HG02759 (cell line): ENCODE data around the gene SPDEF.

Experiments used
- ATAC-seq: cut with Tn5 transposase; IDR thresholded peaks from one replicate; pipeline ENCODE4 v1.9.1; 2021; ENCODE audit warnings: mild to moderate bottlenecking, moderate library complexity; ENCODE audit not compliant: unreplicated experiment

Gene SPDEF

DNA sequence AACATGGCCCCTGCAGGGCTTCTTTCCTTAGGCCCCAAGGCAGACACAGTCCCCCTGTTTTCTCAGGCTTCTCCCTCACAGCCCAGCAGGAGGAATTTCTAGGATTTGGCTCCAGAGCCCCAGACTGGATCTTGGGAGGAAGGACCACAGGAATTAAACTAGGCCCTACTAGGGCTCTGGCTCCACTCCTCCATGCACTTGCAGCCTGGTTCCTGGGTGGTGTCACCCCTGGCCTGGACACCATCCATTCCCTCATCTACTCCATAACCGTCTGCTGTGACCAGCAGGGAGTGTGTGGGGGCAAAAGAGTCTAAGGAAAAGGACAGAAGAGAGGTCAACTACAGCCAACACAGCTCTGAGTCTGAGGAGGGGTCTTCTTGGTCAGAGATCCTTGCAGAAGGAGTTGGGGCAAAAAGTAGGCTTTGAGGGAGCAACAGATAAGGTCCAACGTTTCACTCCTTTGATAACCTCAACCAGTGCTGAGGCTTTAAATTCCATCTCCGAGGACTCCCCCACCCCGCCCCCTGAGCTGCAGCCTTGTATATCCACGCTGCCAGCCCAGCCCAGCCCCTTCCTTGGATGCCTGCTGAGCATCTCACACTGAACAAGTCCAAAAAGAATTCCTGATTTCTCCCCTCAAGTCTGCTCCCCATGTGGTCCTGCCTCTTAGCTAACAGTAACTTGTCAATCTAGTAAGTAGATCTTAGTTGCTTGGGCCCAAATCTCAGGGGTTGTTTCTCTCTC lies 27.9 kb upstream of the SPDEF start:
- no peak for ATAC-seq

DNA sequence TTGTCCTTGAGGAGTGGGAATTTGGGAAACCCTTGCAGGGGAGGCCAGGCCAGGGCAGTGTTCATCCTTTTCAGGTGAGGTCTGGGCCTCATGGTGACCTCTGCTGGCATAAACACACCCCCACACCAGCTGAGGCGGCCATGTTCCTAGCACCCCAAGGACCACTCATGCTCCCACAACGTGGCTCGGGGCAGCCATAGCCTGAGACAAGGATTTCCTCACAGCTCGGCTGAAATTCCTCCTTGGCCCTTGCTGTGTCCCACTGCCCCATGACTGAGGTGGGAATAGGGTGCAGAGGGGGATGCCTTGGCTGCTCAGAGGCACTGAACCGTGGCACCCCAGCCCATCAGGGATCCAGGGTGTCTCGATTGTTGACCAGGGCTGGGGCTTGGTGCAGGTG lies 27.3 kb upstream of the SPDEF start:
- no peak for ATAC-seq

DNA sequence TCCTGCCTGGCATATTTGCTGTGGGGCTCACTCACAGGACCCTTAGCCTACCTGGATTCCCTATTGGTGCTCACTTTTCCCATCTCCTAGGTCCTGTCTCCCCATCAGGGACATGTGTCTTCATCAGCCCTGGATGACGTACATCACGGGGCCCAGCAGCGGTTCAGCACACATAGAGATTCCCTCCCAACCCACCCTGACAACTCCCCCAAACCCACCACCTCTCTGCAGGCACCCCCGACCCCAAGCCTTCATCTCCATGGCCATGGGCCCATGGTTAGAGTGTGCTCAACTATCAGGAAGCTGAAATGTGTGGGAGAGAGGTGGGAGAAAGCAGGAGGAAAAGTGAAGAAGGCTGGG lies 25.4 kb upstream of the SPDEF start:
- ATAC-seq: no peak

DNA sequence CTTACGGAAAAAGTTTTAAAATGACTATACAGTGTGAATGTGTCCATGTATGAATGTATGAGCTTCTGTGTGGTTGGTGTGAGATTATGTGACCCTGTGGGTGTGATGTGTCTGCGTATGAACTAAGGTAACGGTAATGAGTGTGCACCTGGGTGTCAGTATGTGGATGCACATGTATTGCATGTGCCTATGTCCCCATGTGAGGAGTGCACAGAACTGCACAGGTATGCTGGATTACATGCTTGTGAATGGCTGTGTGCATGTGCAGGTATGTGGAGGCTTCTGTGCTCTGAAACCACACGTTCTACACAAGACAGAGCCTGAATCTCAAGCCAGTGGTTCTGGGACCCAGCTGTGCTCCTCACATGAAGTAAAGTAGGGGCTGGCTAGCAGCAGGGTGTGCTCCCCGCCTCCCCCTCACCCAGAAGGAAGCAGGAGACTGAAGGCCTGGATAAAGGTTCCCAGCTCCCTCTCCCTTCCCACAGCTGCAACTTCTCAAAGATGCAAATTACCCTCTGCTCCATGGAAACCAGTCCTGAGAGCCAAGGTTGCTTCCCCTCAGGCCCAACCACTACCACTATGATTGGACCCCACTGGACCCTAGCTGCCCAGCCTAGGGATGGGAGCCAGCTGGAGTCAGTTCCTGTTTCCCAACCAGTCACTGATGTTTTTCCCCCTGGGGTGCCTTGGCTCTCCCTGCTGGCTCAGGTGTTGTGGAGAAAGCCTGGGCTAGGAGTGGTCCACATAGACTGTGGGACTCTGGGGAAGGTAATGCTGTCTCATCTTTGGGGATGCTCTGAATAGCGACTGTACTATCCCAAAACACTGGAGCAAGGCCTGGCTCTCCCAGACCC lies 24.8 kb upstream of the SPDEF start:
- ATAC-seq: no peak

DNA sequence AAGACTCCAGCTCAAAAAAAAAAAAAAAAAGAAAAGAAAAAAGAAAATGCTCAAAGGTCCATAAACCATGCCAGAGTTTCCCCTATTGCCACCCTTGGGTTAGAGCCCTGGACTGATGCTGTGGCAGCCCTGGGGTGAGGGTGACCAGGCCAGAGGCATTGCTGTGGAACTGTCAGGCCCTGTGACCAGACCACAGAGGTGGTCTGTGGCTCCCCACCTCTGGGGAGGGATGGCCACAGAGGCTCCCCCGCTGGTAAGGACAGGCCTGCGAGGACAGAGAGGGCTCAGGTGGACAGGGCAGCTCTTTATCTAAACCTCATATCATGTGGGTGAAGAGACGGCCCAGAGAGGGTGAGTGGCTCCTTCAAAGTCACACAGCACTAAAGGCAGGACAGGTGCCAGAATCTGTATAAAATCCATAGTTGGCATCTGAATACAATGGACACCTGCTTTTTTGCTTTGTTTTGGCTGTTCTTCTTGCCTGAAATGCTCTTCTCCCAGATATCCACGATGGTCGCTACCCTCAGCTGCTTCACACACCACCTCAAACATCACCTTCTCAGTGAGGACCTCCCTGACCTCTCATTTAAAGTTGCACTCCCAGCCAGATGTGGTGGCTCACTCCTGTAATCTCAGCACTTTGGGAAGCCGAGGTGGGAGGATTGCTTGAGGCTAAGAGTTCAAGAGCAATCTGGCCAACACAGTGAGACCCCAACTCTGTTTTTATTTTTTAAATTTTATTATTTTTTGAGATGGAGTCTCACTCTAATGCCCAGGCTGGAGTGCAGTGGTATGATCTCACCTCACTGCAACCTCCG lies 22.5 kb upstream of the SPDEF start:
- ATAC-seq: no peak

DNA sequence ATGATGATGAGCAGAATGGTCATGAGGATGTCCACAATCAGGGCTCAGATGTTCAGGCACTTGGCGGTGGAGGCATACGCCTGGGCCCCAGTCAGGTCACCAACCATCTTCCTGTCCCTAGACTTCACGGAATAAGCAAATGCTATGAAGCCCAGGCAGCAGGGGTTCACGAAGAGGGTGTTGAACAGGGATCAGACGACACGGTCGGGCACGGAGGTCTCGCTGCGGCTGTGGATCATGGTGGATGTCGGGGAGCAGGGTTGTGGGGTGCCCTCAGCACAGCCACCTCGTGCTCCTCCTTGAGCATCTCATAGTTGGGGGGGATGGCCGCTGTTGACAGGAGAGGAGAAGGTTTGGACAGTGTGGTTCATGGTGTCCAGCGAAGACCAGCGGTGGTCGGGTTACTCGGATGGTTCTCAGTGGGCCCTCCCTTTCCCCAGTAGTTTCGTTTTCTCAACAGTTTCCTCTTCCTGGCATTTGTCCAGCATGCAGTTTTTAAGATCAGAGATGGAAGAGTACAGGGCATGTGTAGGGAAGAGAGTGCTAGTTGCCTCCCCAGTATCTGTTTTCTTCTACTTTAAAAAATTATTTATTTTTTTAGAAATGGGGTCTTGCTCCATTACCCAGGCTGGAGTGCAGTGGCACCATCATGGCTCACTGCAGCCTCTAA lies 20.3 kb upstream of the SPDEF start:
- ATAC-seq: no peak

DNA sequence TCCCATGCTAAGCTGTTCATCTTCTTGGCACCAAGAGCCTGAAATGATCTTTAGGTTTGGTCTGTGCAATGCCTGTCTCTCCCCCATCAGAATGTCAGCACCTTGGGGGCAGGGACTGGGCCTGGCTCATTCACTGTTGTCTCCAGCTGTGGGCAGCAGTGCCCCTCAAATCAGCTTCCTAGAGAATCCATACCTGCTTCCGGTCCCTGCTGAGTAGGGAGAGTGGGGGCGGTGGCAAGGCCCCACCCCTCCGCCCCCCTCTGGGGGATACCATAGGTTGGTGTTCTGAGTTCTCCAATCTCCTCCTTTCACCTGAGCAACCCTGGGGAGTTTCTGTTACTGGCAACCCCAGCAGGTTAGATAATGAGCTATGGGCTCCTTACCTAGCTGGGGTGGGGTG lies 19.2 kb upstream of the SPDEF start:
- no peak for ATAC-seq

DNA sequence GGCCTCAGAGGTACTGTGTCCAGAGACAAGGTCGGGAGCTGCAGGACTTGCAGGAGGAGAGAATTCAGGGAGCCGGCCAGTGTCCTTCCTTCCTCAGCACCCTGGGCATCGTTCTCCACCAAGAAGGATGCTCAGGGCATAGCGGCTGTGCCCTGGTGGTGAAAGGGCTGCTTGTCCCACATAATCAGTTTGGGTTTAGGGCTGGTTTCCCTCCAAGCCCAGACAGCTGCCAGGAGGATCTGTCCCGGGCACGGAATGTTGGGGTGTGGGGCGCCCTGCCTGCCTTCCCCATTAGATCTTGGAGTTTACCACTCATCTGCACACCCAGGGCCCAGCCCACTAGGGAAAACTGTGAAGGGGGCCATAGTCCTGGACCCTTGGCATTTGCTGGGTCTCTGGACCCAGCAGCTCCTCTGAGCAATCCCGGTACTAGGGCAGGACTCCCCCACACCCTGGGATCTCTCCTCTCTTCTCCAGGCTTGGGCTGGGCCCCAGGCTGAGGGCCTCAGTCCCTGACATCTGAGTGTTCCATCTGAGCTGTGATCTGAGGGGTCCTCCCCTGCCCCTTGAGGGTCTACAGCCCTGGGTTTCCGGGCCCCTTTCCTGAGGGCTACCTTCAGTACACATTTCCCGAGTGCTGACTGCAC lies 18.6 kb upstream of the SPDEF start:
- no peak for ATAC-seq

DNA sequence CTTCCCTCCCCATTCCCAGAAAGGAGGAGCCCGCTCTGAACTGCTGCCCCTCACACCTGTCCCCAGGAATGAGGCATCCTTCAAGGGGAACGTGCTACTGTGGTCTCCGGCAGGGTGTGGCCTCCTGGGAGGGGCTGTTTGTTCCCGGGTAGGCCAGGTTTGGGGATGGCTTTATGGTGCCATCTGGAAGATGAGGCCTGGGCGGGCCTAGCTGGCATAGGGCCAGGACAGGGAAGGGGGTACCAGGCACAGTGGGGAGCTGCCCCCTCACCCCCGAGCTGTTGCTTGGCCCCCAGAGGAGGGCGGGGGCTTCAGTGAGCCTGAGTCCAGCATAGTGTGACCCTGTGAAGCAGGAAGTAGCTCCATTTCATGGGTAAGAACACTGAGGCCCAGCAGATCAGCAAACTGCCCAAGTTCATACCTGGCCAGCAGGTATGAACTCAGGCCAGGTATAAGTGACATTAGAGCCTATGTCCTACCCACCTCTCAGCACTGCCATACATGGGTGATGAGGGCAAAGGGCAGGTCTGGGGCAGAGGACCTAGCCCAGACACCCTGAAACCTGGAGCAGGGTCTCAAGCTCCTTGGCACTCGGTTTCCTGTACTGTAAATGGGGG lies 17.5 kb upstream of the SPDEF start:
- ATAC-seq: no peak

DNA sequence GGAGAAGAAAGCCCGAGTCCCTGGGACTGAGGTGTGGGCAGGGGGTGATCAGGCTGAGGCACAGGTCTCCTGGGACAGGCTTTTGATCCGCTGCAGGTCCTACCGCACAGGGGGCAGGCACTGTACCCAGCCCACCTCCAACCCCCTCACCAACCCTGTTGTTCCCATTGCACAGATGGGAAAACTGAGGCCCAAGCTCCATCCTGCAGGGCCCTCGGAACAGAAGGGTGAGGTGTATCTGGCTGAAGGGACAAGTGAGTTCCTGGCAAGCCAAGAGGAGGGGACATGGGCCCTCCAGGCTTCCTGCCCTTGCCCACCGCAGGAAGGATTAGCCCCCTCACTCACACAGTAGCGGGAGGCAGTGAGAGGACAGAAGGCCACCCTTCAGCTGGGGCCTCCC lies 16.5 kb upstream of the SPDEF start:
- ATAC-seq: no peak

DNA sequence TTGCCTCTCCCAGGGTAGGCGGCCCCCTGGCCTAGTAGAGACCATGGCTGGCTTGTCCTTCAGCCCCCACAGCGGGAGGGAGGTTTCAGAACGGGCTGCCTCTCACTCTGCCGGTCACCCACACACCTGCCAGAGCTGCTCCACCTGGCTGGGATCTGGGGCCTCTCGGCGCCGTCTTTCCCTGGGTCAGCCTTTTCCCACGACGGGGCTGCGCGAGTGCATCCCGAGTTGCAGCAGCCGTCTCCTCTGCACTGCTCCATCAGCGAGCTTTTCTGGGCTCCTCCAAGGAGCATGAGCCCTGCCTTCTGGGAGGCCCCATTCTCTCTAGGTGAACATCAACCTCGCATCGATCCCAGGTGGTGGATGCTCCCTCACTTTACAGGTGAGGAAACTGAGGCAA lies 15.9 kb upstream of the SPDEF start:
- no peak for ATAC-seq

DNA sequence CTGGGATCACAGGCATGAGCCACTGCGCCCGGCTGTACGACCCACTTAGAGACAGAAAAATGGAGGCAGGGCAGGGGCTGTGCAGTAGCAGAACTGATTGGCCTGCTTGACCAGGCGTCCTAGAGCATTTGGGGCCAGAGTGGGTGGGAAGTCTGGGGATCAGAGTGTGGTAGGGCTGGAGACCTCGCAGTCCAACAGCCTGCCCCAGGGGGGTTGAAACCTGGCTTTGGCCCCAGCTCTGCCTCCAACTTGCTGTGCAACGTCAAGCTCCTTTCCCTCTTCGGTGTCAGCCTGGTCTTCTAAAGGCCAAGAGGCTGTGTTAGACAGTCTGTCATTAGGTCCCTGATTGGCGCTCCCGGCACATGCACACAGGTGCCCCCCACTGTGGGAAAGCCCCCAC lies 15.3 kb upstream of the SPDEF start:
- ATAC-seq: no peak

DNA sequence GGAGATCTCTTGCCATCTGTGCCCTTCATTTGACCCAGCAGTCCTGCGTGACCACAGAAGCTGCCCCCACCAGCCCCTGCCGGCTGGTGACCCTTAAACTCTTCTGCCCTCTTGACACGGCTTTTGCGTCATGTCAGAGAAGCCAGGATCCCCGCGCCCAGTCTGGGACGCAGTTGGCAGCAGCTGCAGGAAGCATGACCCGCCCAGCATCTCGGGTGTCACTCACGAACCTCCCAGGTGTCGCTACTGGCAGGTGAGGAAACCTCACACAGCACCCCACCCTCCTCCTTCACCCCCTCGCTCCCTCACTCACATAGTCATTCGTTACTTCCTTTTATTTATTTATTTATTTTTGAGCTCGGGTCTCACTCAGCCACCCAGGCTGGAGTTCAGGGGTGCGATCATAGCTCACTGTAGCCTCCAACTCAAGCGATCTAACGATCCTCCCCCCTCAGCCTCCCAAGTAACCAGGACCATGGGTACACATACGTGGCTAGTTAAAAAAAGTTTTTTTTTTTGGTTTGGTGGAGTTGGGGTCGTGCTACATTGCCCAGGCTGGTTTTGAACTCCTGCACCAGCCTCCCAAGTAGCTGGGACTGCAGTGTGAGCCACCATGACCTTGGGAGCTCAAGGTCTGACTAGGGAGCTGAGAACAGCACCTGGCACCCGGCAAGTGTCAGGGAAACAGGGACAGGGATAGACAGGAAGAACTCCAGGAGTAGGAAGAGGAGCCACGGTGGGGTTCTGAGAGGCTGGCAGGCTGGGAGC lies 14.1 kb upstream of the SPDEF start:
- ATAC-seq: no peak

DNA sequence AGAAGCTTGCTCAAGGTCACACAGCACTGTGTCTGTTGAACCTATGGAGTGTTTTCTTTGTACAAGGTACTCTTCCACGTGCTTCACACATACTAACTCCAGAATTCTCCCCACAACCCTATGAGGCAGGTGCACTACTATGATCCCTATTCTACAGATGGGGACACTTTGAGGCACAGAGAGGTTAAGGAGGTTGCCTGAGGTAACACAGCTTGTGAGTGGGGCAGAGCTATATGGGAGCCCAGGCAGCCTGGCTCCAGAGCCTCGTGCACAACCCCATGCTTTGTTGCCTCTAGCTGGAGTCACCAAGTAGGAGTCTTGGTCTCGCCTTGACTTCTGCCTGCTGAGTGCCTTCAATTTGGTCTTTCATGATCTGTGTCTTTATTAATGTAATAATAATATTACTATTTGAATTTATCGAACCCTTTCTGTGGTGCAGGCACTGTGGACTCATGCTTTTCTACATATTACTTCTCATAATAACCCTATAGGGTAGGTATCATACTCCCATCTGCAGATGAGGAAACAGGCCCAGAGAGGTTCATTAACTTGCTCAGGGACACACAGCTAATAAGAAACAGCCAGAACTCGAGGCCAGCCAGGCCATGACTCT lies 13.3 kb upstream of the SPDEF start:
- ATAC-seq: no peak

DNA sequence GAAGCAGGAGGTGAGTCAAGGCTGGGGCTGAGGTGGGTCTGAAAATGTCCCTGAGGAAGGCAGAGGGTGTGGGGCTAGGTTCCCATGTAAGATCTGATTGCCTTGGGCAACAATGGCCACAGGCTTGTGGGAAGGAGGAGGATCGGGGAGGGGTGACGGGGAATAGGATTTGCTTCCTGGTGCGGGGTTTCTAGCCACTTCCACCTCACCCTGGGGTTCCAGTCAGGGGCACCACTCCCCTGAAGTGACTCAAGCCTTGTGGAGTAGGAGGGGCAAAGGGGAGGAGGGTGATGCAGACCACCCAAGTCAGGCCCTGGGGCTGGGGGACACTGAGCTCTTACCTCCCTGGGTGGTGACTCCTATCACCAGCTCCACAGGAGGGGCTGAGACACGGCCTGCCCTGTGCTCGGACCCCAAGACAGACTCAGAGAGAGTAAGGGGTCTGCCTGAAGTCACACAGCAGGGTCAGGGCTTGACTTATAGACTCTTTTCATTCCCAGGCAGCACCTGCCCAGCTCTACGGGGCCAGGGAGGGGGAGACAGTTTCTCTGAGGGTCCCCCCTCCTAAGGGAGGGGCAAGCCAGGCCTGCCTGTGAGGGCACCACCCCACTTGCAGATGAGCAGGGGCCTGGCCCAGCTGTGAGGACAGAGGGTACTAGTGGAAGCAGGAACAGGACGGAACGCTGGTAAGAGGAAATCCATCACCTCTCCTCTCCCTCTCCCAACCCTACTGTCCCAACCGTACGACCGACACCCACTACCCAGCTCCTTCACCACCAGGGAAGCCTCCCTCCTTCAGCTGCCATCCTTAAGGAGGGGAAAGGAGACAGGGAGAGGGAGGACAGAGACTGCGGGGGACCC lies 12.4 kb upstream of the SPDEF start:
- ATAC-seq: no peak

DNA sequence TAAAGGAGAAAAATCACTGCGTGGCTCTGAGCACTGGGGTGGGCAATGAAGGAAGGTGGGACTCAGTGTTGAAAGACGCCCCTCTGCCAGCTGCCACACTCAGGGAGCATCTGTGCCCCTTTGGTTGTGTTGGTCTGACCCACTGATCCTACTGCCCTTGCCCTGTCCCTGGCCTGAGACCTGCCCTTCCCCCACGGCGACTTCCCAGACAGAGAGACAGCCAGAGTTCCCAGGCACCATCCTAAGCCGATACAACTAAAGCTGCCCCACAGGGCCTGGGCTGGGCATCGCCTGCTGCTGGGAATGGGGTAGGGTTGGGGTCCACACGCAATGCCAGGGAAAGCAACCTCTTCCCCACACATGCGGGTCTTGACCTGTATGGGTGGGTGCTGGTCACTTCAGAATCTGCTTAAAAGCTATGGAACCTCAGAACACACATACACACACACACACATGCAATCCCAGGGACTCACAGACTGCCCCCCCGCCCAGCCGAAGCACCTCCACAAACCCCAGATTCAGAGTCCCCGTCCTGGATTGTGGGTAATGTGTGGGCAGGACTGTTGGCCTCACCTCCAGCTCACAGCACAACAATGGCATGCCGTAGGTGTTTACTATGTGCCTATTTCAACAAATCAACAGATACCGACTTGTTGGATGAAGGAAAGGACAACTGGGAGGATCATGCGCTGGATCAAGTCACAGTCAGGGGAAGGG lies 10.9 kb upstream of the SPDEF start:
- ATAC-seq: no peak

DNA sequence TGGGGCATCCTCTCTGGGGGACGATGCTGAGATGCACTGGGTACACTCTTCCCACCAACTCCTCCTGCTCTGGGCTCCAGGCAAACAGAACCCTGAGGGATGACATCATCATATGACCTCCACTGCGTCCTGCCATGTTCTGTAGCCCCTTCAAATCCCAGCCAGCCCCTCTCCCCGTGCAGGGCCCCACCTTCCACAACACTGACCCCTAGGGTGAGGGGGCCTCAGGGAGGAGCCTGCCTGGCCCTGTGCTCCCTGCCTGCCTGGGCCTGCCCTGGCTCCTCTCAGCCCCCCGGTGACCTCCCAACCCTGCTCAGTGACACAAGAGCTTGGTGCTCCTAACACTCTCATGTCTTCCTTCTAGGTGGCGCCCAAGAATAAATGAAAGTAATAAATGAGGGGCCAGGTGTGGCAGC lies 9.6 kb upstream of the SPDEF start:
- ATAC-seq: no peak
